Measurements from ENCODE around the gene NEK8. TPM values are rescaled to one million over a fixed set of nuclear protein-coding genes. Genes with fewer than 3 reads are reported as not detected.

Gene NEK8
- total and polyA plus RNA-seq, 7 donors, result 0.16 to 6.3 (median 1.6) TPM

- Histone ChIP-seq H3K4me3 (peak overlapping the region in 1 of 4 donors; percentile 78), H3K9me3 (no peaks in the 10 kb centered on the region), H3K4me1 (peaks cover 0 to 50% (median 44%) of the 10 kb centered on the region in 4 donors), H3K27me3 (no peaks in the 10 kb centered on the region), H3K27ac (peak overlapping the region; percentile 84 to 91 (median 89)), H3K36me3 (peaks cover 0 to 9% (median 4%) of the 10 kb centered on the region in 4 donors)
- TF ChIP-seq EP300 (IDR thresholded peaks at IDR 0.05), result no peak
- TF ChIP-seq POLR2AphosphoS5 (IDR thresholded peaks at IDR 0.05), result no peak
- TF ChIP-seq CTCF (IDR thresholded peaks at IDR 0.05), result no peak
- no peak for TF ChIP-seq POLR2A (IDR thresholded peaks at IDR 0.05)
- DNase-seq, result no peak
- intact Hi-C loops (cut with DNase I), result no loop called here
- WGBS, 2 donors, result 19 to 63% methylated on average over 4 of the region's 4 CpGs
Observed at GRCh38 chr17:28745786-28746411, 17.3 kb downstream of the NEK8 start.

GRCh38 chr17:28746611-28747050, 18.0 kb downstream of the NEK8 start:
- peak overlapping the region; percentile 20 to 90 (median 86) for H3K27ac ChIP-seq
- H3K4me3 ChIP-seq, result no peak overlapping the region
- intact Hi-C loops (cut with DNase I), result no loop called here
- TF ChIP-seq EP300 (IDR thresholded peaks at IDR 0.05), result no peak
- no peak for TF ChIP-seq CTCF (IDR thresholded peaks at IDR 0.05)
- TF ChIP-seq POLR2A (IDR thresholded peaks at IDR 0.05), result no peak
- no peak for TF ChIP-seq POLR2AphosphoS5 (IDR thresholded peaks at IDR 0.05)
- H3K27me3 ChIP-seq, result no peaks in the 10 kb centered on the region
- WGBS, 2 donors, result 15 to 59% methylated on average over 5 of the region's 5 CpGs
- no peaks in the 10 kb centered on the region for H3K9me3 ChIP-seq
- H3K36me3 ChIP-seq, result peaks cover 0 to 9% (median 4%) of the 10 kb centered on the region in 4 donors
- peaks cover 0 to 50% (median 44%) of the 10 kb centered on the region in 4 donors for H3K4me1 ChIP-seq
- DNase-seq, result no peak

GRCh38 chr17:28747051-28747691, 18.6 kb downstream of the NEK8 start:
- Histone ChIP-seq H3K36me3 (peaks cover 0 to 9% (median 4%) of the 10 kb centered on the region in 4 donors), H3K4me1 (peaks cover 0 to 50% (median 44%) of the 10 kb centered on the region in 4 donors), H3K27me3 (no peaks in the 10 kb centered on the region), H3K4me3 (no peak overlapping the region), H3K9me3 (no peaks in the 10 kb centered on the region), H3K27ac (peak overlapping the region; percentile 20 to 90 (median 86))
- 15 to 55% methylated on average over 7 of the region's 7 CpGs for WGBS, 2 donors
- no peak for DNase-seq
- no peak for TF ChIP-seq CTCF (IDR thresholded peaks at IDR 0.05)
- TF ChIP-seq POLR2A (IDR thresholded peaks at IDR 0.05), result no peak
- TF ChIP-seq POLR2AphosphoS5 (IDR thresholded peaks at IDR 0.05), result no peak
- TF ChIP-seq EP300 (IDR thresholded peaks at IDR 0.05), result no peak
- intact Hi-C loops (cut with DNase I), result no loop called here

- H3K4me3 ChIP-seq, result no peak overlapping the region
- no peaks in the 10 kb centered on the region for H3K27me3 ChIP-seq
- WGBS, 2 donors, result 66 to 86% methylated on average over 18 of the region's 18 CpGs
- no peak for TF ChIP-seq POLR2A (IDR thresholded peaks at IDR 0.05)
- TF ChIP-seq POLR2AphosphoS5 (IDR thresholded peaks at IDR 0.05), result no peak
- no peak for TF ChIP-seq EP300 (IDR thresholded peaks at IDR 0.05)
- no peak for TF ChIP-seq CTCF (IDR thresholded peaks at IDR 0.05)
- H3K27ac ChIP-seq, result peak overlapping the region in 1 of 4 donors; percentile 84
- intact Hi-C loops (cut with DNase I), result no loop called here
- peaks cover 0 to 9% (median 4%) of the 10 kb centered on the region in 4 donors for H3K36me3 ChIP-seq
- DNase-seq, result no peak
- peaks cover 0 to 44% (median 39%) of the 10 kb centered on the region in 4 donors for H3K4me1 ChIP-seq
- H3K9me3 ChIP-seq, result no peaks in the 10 kb centered on the region
Observed at GRCh38 chr17:28747801-28748750, 19.5 kb downstream of the NEK8 start.
